ENCODE measurements around the gene SUSD5.

DNA sequence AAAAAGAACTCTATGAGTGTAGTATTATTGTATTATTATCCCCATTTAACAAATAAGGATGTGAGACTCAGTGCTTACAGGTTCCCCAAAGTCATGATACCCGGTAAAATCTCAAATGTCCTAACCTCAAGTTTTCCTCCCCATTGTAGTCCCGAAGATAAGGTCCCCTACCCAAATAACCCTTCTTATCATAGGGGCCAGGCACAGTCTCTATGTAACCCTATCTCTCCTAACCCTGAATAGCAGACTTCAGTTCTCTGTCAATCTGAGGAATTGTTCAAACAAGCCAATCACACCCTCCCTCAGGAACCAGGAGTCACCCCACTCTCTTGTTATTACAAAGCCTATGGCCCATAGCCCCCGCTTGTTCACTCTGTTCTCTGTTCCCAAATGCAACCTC, 10.5 kb upstream of the SUSD5 start:
- TF ChIP-seq, protein P1, sequence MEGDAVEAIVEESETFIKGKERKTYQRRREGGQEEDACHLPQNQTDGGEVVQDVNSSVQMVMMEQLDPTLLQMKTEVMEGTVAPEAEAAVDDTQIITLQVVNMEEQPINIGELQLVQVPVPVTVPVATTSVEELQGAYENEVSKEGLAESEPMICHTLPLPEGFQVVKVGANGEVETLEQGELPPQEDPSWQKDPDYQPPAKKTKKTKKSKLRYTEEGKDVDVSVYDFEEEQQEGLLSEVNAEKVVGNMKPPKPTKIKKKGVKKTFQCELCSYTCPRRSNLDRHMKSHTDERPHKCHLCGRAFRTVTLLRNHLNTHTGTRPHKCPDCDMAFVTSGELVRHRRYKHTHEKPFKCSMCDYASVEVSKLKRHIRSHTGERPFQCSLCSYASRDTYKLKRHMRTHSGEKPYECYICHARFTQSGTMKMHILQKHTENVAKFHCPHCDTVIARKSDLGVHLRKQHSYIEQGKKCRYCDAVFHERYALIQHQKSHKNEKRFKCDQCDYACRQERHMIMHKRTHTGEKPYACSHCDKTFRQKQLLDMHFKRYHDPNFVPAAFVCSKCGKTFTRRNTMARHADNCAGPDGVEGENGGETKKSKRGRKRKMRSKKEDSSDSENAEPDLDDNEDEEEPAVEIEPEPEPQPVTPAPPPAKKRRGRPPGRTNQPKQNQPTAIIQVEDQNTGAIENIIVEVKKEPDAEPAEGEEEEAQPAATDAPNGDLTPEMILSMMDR (conservative IDR thresholded peaks at IDR 0.05; ENCODE audit: low read depth, low read length), result no peak
- TF ChIP-seq POLR2A (IDR thresholded peaks at IDR 0.05; ENCODE audit: low read depth, low read length) (no peak), MXI1 (IDR thresholded peaks at IDR 0.05; ENCODE audit: borderline replicate concordance, low read depth, low read length) (no peak), RFX5 (IDR thresholded peaks at IDR 0.05; ENCODE audit: low read depth, low read length) (no peak), MAZ (IDR thresholded peaks at IDR 0.05; ENCODE audit: borderline replicate concordance, low read depth, low read length) (no peak), RAD21 (IDR thresholded peaks at IDR 0.05; ENCODE audit: low read length) (no peak), CEBPB (IDR thresholded peaks at IDR 0.05; ENCODE audit: low read depth, low read length) (no peak)
- TF ChIP-seq, protein P2, sequence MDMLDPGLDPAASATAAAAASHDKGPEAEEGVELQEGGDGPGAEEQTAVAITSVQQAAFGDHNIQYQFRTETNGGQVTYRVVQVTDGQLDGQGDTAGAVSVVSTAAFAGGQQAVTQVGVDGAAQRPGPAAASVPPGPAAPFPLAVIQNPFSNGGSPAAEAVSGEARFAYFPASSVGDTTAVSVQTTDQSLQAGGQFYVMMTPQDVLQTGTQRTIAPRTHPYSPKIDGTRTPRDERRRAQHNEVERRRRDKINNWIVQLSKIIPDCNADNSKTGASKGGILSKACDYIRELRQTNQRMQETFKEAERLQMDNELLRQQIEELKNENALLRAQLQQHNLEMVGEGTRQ (IDR thresholded peaks at IDR 0.05; ENCODE audit: low read depth, low read length), result no peak

Data from IMR-90 (cell line).